ENCODE results near the gene RFT1.

Gene RFT1

GRCh38 chr3:53100818-53101466 lies 29.3 kb downstream of the RFT1 start:
- no peak for TF ChIP-seq ZNF596 (tag by site-specific recombination; IDR thresholded peaks at IDR 0.05)
- no peak for TF ChIP-seq ZSCAN18 (tag by site-specific recombination; IDR thresholded peaks at IDR 0.05)
- TF ChIP-seq PATZ1 (tag by site-specific recombination; IDR thresholded peaks at IDR 0.05), result no peak
- no peak for TF ChIP-seq ZNF449 (tag by site-specific recombination; IDR thresholded peaks at IDR 0.05)
- Histone ChIP-seq H3K27ac (ENCODE audit: extremely low read depth, low read depth, low read length) (no peak overlapping the region), H3K9me3 (ENCODE audit: control insufficient read depth, insufficient read depth, low read depth, low read length) (no peaks in the 10 kb centered on the region), H3K36me3 (ENCODE audit: control insufficient read depth in 2 of 2, insufficient read depth in 1 of 2, low read length in 2 of 2) (peaks cover 2 to 69% of the 10 kb centered on the region in 2 experiments; a peak in 2 of 3 replicates), H3K4me1 (ENCODE audit: control insufficient read depth, insufficient read depth, low read length) (no peaks in the 10 kb centered on the region), H3K4me3 (ENCODE audit: low read depth, low read length) (no peak overlapping the region)
- ChIA-PET CTCF (no interaction called here), POLR2A (no interaction called here)

GRCh38 chr3:53097887-53098286 lies 32.3 kb downstream of the RFT1 start:
- TF ChIP-seq ZBTB21 (tag by site-specific recombination; IDR thresholded peaks at IDR 0.05), result no peak
- TF ChIP-seq ZNF174 (tag by site-specific recombination; IDR thresholded peaks at IDR 0.05), result no peak
- no peak for TF ChIP-seq ZNF335 (tag by site-specific recombination; conservative IDR thresholded peaks at IDR 0.05)
- no peak for TF ChIP-seq ZNF580 (tag by site-specific recombination; IDR thresholded peaks at IDR 0.05)
- TF ChIP-seq ZNF148 (tag by site-specific recombination; IDR thresholded peaks at IDR 0.05; ENCODE audit: borderline replicate concordance), result no peak
- TF ChIP-seq ZNF211 (tag by site-specific recombination; IDR thresholded peaks at IDR 0.05; ENCODE audit: low read depth), result no peak
- TF ChIP-seq ZNF600 (tag by site-specific recombination; IDR thresholded peaks at IDR 0.05), result no peak
- TF ChIP-seq PRDM2 (tag by site-specific recombination; IDR thresholded peaks at IDR 0.05; ENCODE audit: borderline replicate concordance), result no peak
- no peak for TF ChIP-seq ZNF670 (tag by site-specific recombination; IDR thresholded peaks at IDR 0.05; ENCODE audit: low read depth)
- Histone ChIP-seq H3K27ac (ENCODE audit: extremely low read depth, low read depth, low read length) (no peak overlapping the region), H3K4me1 (ENCODE audit: control insufficient read depth, insufficient read depth, low read length) (no peaks in the 10 kb centered on the region), H3K9me3 (ENCODE audit: control insufficient read depth, insufficient read depth, low read depth, low read length) (no peaks in the 10 kb centered on the region), H3K4me3 (ENCODE audit: low read depth, low read length) (no peak overlapping the region), H3K36me3 (ENCODE audit: control insufficient read depth in 2 of 2, insufficient read depth in 1 of 2, low read length in 2 of 2) (peaks cover 0 to 65% of the 10 kb centered on the region in 2 experiments; a peak in 2 of 3 replicates)
- ChIA-PET CTCF (interaction anchor here (0.6 to 1.2 kb wide), 2 partner anchors 13 to 102 kb away, joined by 3 to 4 read pairs; no protein-coding TSS in a partner anchor), POLR2A (no interaction called here)
